Measurements from ENCODE around the gene MEI1.

DNA sequence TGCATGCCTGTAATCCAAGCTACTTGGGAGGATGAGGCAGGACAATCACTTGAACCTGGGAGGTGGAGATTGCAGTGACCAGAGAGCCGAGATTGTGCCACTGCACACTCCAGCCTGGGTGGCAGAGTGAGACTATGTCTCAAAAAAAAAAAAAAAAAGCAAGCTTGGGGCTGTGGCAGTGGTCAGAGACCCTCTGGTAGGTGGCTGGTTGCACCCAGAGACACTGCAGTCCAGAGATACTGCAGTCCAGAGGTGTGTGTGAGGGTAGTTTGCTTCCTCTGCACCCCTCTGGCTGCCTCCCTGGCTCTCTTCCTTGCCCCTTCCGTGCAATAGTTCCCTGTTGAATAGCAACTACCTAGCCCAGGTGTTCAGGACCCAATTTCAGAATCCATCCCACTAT is 99.4 kb downstream of the MEI1 start:
- TF ChIP-seq, protein P1, sequence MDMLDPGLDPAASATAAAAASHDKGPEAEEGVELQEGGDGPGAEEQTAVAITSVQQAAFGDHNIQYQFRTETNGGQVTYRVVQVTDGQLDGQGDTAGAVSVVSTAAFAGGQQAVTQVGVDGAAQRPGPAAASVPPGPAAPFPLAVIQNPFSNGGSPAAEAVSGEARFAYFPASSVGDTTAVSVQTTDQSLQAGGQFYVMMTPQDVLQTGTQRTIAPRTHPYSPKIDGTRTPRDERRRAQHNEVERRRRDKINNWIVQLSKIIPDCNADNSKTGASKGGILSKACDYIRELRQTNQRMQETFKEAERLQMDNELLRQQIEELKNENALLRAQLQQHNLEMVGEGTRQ (IDR thresholded peaks at IDR 0.05; ENCODE audit: low read depth, low read length) = no peak
- TF ChIP-seq, protein P2, sequence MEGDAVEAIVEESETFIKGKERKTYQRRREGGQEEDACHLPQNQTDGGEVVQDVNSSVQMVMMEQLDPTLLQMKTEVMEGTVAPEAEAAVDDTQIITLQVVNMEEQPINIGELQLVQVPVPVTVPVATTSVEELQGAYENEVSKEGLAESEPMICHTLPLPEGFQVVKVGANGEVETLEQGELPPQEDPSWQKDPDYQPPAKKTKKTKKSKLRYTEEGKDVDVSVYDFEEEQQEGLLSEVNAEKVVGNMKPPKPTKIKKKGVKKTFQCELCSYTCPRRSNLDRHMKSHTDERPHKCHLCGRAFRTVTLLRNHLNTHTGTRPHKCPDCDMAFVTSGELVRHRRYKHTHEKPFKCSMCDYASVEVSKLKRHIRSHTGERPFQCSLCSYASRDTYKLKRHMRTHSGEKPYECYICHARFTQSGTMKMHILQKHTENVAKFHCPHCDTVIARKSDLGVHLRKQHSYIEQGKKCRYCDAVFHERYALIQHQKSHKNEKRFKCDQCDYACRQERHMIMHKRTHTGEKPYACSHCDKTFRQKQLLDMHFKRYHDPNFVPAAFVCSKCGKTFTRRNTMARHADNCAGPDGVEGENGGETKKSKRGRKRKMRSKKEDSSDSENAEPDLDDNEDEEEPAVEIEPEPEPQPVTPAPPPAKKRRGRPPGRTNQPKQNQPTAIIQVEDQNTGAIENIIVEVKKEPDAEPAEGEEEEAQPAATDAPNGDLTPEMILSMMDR (conservative IDR thresholded peaks at IDR 0.05; ENCODE audit: low read depth, low read length) = no peak
- TF ChIP-seq POLR2A (IDR thresholded peaks at IDR 0.05; ENCODE audit: low read depth, low read length) (no peak), CEBPB (IDR thresholded peaks at IDR 0.05; ENCODE audit: low read depth, low read length) (no peak), RAD21 (IDR thresholded peaks at IDR 0.05; ENCODE audit: low read length) (no peak), MXI1 (IDR thresholded peaks at IDR 0.05; ENCODE audit: borderline replicate concordance, low read depth, low read length) (no peak), MAFK (IDR thresholded peaks at IDR 0.05; ENCODE audit: low read depth, low read length) (no peak), NFE2L2 (IDR thresholded peaks at IDR 0.05; ENCODE audit: low read depth, low read length) (no peak), MAZ (IDR thresholded peaks at IDR 0.05; ENCODE audit: borderline replicate concordance, low read depth, low read length) (no peak), SMC3 (IDR thresholded peaks at IDR 0.05; ENCODE audit: low read depth, low read length) (no peak), RCOR1 (IDR thresholded peaks at IDR 0.05; ENCODE audit: insufficient replicate concordance, low read length) (no peak), FOS (IDR thresholded peaks at IDR 0.05; ENCODE audit: low read depth, low read length) (no peak), RFX5 (IDR thresholded peaks at IDR 0.05; ENCODE audit: low read depth, low read length) (no peak)
